Activated CD8-positive, alpha-beta T cell treated with anti-CD3 and anti-CD28 coated beads for 36 hours (primary cell): ENCODE results near the gene ZNF628. TPM values are rescaled to one million over a fixed set of nuclear protein-coding genes. Genes with fewer than 3 reads are reported as not detected.

ENCODE experiments used
- ATAC-seq: fragments of 200-7000 bp; cut with Tn5 transposase; one replicate; pipeline ENCODE4 v1.10.0; 2021; ENCODE audit warnings: mild to moderate bottlenecking, moderate library complexity
- CTCF ChIA-PET: fragments of 350-600 bp; sonication (Branson Sonifier 250); formaldehyde crosslinking; loops from one replicate; lab custom pipeline; 2021; ENCODE audit warnings: antibody characterized with exemption; lab: Charles Lee
- POLR2A ChIA-PET: fragments of 350-600 bp; sonication (Branson Sonifier 250); formaldehyde crosslinking; loops from one replicate; lab custom pipeline; 2021; ENCODE audit warnings: antibody characterized with exemption; lab: Charles Lee
- DNase-seq: peaks from one replicate; pipeline ENCODE4 v3.0.0-alpha.2; 2020
- H3K27ac Mint-ChIP-seq: one replicate; pipeline ENCODE4 v1.8.0; 2021; ENCODE audit warnings: mild to moderate bottlenecking, mixed read lengths
- H3K27me3 Mint-ChIP-seq: one replicate; pipeline ENCODE4 v1.8.0; 2021; ENCODE audit warnings: mixed read lengths
- H3K36me3 Mint-ChIP-seq: one replicate; pipeline ENCODE4 v1.8.0; 2021; ENCODE audit warnings: low read depth, mixed read lengths
- H3K4me1 Mint-ChIP-seq: one replicate; pipeline ENCODE4 v1.8.0; 2021; ENCODE audit warnings: low read depth, mixed read lengths
- H3K4me3 Mint-ChIP-seq: one replicate; pipeline ENCODE4 v1.8.0; 2021; ENCODE audit warnings: mild to moderate bottlenecking, moderate library complexity, mixed read lengths
- H3K9me3 Mint-ChIP-seq: one replicate; pipeline ENCODE4 v1.8.0; 2021; ENCODE audit warnings: mixed read lengths
- intact Hi-C: fragments of 100-400 bp; cut with micrococcal nuclease; formaldehyde crosslinking; loops from one replicate; pipeline ENCODE4 v1.10.0; 2022
- total RNA-seq, 2 experiments: library from RNA; stranded (reverse); gene quantifications; one replicate each; pipeline ENCODE4 v1.2.3, GENCODE V29; 2021
- TF ChIP-seq, protein P1 (sequence below): fragments of 200-600 bp; IDR thresholded peaks from one replicate; pipeline ENCODE4 v1.8.0; 2022; ENCODE audit warnings: antibody characterized with exemption, mild to moderate bottlenecking

ZNF628 gene
- total RNA-seq, 2 experiments from 2014 or later, result 8.4 to 8.6 TPM

DNA sequence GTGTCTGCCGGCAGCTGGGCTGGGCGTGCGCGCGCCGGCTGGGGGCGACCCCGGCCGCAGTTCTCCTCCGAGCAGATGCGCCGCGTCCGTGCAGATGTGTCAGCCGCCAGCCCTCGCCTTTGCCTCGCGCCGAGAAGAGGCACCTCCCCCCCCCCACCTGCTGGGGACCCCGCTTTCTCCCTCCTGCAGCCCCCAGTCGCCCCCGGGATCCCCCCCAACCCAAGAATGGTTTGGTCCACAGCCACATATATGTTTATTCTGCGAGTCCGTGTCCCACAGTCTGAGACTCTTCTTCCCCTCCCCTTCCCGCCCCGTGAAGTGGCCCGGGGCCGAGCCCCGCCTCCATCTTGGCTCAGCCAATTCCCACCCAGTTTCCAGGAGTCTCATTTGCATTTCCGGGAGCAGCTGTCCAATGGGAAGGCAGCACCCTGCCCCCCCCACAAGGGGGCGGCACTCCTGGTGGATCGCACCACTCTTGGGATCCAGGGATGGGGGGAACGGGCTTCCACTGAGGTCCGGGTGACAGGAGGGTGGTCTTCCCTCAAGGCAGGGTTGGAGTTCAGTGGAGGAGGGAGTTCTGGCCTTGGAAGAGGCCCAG is 23.6 kb upstream of the ZNF628 start:
- ATAC-seq, result peak; percentile 49
- TF ChIP-seq, protein P1, sequence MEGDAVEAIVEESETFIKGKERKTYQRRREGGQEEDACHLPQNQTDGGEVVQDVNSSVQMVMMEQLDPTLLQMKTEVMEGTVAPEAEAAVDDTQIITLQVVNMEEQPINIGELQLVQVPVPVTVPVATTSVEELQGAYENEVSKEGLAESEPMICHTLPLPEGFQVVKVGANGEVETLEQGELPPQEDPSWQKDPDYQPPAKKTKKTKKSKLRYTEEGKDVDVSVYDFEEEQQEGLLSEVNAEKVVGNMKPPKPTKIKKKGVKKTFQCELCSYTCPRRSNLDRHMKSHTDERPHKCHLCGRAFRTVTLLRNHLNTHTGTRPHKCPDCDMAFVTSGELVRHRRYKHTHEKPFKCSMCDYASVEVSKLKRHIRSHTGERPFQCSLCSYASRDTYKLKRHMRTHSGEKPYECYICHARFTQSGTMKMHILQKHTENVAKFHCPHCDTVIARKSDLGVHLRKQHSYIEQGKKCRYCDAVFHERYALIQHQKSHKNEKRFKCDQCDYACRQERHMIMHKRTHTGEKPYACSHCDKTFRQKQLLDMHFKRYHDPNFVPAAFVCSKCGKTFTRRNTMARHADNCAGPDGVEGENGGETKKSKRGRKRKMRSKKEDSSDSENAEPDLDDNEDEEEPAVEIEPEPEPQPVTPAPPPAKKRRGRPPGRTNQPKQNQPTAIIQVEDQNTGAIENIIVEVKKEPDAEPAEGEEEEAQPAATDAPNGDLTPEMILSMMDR, result no peak
- intact Hi-C loops, result no loop called here
- H3K9me3 Mint-ChIP-seq, result no peaks in the 10 kb centered on the region
- no peak overlapping the region for H3K4me3 Mint-ChIP-seq
- H3K27me3 Mint-ChIP-seq, result peaks cover 25% of the 10 kb centered on the region
- POLR2A ChIA-PET, result interaction anchor here (1.2 to 1.4 kb wide), 2 partner anchors 45 to 69 kb away, joined by 3 to 4 read pairs; partner anchors contain the start of genes TMEM238 and UBE2S
- peaks cover 19% of the 10 kb centered on the region for H3K36me3 Mint-ChIP-seq
- no peak overlapping the region for H3K27ac Mint-ChIP-seq
- peaks cover 10% of the 10 kb centered on the region for H3K4me1 Mint-ChIP-seq
- CTCF ChIA-PET, result interaction anchor here (0.9 to 2.4 kb wide), 4 partner anchors 15 to 161 kb away, joined by 3 to 12 read pairs (median 5); no protein-coding TSS in a partner anchor
- peak; percentile 56 for DNase-seq

DNA sequence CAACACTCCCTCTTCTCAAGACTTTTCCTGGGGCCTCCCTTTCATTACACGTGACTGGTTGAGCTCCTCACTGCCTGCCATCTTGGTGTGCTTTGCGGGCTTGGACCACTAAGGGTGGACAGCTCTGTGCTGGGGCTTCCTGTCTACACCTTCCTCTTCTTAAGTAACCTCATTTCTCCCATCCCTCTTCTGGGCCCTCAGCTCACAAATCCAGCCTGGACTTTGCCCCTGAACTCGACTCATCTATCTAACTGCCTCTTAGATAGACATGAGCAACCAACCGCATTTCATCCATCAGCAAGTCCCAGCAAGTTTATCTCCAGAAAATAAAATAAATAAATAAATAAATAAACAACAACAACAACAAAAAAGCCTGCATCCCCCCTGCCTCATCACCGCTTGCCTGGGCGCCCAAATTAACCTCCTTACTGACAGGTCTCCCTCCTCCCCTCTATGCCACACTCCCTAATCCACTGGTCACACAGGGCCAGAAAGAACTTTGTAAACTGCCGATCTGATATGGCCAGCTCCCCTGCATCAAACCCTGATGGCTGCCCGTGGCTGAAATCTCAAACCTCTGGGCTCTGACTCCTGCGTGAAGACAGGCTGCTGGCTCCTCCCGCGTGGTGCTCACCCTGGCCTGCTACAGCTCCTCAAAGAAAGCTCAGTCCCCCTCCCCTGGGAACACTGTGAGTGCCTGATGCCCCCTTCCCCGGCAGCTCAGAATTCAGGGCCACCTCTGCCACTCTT is 22.7 kb upstream of the ZNF628 start:
- Mint-ChIP-seq H3K27ac (no peak overlapping the region), H3K9me3 (no peaks in the 10 kb centered on the region), H3K27me3 (peaks cover 25% of the 10 kb centered on the region), H3K4me3 (no peak overlapping the region), H3K36me3 (peaks cover 19% of the 10 kb centered on the region), H3K4me1 (peaks cover 10% of the 10 kb centered on the region)
- POLR2A ChIA-PET, result interaction anchor here (1.2 kb wide), 1 partner anchor 46 kb away, joined by 4 read pairs; the partner anchor contains the start of gene UBE2S
- TF ChIP-seq, protein P1, result no peak
- no peak for ATAC-seq
- CTCF ChIA-PET, result interaction anchor here (1.0 to 2.4 kb wide), 7 partner anchors 13 to 162 kb away, joined by 3 to 12 read pairs (median 3); no protein-coding TSS in a partner anchor
- intact Hi-C loops, result no loop called here
- no peak for DNase-seq

DNA sequence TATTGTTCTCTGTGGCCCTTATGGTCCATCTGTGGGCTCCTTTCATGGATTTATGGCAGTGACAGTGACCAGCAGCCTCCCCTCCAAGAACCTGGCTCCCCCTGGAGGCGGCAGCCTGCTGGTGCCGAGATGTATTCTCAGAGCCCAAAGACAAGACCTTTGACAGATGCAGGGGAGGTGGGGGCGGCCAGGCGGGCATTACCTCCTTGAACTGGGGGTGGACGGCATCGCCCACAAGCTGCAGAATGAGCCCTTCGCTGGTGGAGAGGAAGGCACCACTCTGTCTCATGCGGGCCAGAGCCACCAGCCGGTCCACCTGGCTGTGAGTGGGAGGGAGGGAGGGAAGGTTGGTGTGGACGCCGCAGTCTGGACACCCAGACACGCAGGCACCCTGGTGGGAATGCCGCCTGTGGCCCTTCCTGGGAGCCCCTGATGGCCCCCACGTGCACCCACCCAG is 21.6 kb upstream of the ZNF628 start:
- intact Hi-C loops, result no loop called here
- Mint-ChIP-seq H3K4me3 (no peak overlapping the region), H3K9me3 (no peaks in the 10 kb centered on the region), H3K4me1 (peaks cover 10% of the 10 kb centered on the region), H3K27me3 (peaks cover 24% of the 10 kb centered on the region), H3K27ac (no peak overlapping the region), H3K36me3 (peaks cover 19% of the 10 kb centered on the region)
- TF ChIP-seq, protein P1, result peak; percentile 76
- POLR2A ChIA-PET, result interaction anchor here (0.9 kb wide), 1 partner anchor 193 kb away, joined by 3 read pairs; no protein-coding TSS in a partner anchor
- DNase-seq, result peak; percentile 67
- CTCF ChIA-PET, result interaction anchor here (1.3 to 2.1 kb wide), 2 partner anchors 11 to 50 kb away, joined by 3 to 6 read pairs; no protein-coding TSS in a partner anchor
- ATAC-seq, result peak; percentile 47

DNA sequence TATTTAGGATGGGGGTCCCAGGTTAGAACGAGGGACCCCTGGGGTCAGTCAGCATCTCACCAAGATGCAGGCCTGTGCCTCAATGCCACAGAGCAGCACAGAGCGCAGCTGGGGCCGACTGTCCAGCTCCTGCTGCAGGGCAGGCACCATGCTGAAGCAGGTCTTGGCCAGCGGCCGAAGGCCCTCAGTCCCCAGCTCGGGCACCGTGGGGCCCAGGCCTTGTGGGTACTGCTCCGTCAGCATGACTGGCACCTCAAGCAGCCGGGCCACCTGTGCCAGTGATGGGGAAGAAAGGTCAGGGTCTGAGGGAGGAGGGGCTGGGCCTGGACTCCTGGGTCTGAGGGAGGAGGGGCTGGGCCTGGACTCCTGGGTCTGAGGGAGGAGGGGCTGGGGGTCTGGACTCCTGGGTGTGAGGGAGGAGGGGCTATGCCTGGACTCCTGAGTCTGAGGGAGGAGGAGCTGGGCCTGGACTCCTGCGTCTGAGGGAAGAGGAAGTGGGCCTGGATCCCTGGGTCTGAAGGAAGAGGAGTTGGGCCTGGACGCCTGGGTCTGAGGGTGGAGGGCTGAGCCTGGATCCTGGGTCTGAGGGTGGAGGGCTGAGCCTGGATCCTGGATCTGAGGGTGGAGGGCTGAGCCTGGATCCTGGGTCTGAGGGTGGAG is 20.7 kb upstream of the ZNF628 start:
- Mint-ChIP-seq H3K4me1 (peaks cover 18% of the 10 kb centered on the region), H3K27me3 (peaks cover 18% of the 10 kb centered on the region), H3K4me3 (no peak overlapping the region), H3K27ac (no peak overlapping the region), H3K9me3 (no peaks in the 10 kb centered on the region), H3K36me3 (peaks cover 19% of the 10 kb centered on the region)
- CTCF ChIA-PET, result no interaction called here
- POLR2A ChIA-PET, result interaction anchor here (0.9 kb wide), 1 partner anchor 194 kb away, joined by 3 read pairs; no protein-coding TSS in a partner anchor
- TF ChIP-seq, protein P1, result no peak
- intact Hi-C loops, result no loop called here
- DNase-seq (no peak), ATAC-seq (no peak)
